ENCODE results near the gene TSFM. TPM values are rescaled to one million over a fixed set of nuclear protein-coding genes. Genes with fewer than 3 reads are reported as not detected.

TSFM gene
- total RNA-seq, 1 experiment from 2014 or later = 48.7 TPM

DNA sequence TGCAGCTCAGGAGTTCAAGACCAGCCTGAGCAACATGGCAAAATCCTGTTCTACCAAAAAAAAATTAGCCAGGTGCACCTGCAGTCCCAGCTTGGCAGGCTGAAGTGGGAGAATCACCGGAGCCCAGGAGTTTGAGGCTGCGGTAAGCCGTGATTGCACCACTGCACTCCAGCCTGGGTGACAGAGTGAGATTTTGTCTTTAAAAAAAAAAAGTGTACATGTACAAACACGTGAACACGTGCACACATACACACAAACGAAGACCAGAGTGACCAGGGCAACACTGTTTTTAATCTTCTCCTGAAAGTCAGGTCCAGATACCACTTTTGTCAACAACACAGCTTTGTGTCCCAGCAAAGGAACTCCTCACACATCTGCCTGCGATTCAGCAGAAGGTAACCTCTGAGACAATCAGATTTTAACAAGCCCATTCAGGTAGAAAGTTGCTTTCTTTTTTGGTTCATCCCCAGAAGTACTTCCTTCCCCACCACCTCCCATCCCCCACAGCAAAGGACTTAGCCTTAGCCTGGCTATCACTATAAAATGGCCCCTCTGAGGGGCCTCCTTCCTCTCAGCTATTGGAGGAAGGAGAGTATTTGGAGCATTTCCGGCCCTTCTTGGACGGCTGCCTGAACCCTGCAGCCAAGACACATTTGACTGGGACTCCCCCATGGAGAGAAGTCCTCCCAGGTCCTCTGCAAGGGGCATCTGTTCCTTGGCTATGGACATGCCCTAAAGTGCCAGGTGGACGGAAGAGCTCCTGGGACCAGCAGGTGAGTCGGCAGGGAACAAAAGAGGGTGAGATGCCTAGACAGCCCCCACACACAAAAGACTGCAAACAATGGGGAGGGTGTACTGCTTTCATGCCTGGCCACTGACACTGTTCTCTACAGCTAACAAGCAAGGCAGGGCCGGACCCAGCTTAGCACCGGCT is 54.1 kb downstream of the TSFM start (continued):
- TF ChIP-seq AR (CRISPR knock-in tag; IDR thresholded peaks at IDR 0.05) = no peak
- no peak for TF ChIP-seq FOXP1 (CRISPR knock-in tag; IDR thresholded peaks at IDR 0.05; ENCODE audit: borderline replicate concordance)
- no peak for TF ChIP-seq FOXJ3 (CRISPR knock-in tag; IDR thresholded peaks at IDR 0.05; ENCODE audit: borderline replicate concordance)
- TF ChIP-seq MLX (CRISPR knock-in tag; IDR thresholded peaks at IDR 0.05) = no peak
- no peak for TF ChIP-seq ATF2 (CRISPR knock-in tag; IDR thresholded peaks at IDR 0.05; ENCODE audit: borderline replicate concordance, low read depth)
- TF ChIP-seq, protein P1, sequence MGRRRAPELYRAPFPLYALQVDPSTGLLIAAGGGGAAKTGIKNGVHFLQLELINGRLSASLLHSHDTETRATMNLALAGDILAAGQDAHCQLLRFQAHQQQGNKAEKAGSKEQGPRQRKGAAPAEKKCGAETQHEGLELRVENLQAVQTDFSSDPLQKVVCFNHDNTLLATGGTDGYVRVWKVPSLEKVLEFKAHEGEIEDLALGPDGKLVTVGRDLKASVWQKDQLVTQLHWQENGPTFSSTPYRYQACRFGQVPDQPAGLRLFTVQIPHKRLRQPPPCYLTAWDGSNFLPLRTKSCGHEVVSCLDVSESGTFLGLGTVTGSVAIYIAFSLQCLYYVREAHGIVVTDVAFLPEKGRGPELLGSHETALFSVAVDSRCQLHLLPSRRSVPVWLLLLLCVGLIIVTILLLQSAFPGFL (CRISPR knock-in tag; IDR thresholded peaks at IDR 0.05; ENCODE audit: borderline replicate concordance) = no peak
- no peak for TF ChIP-seq E2F4 (CRISPR knock-in tag; IDR thresholded peaks at IDR 0.05; ENCODE audit: borderline replicate concordance, low read depth)
- TF ChIP-seq, protein P2, sequence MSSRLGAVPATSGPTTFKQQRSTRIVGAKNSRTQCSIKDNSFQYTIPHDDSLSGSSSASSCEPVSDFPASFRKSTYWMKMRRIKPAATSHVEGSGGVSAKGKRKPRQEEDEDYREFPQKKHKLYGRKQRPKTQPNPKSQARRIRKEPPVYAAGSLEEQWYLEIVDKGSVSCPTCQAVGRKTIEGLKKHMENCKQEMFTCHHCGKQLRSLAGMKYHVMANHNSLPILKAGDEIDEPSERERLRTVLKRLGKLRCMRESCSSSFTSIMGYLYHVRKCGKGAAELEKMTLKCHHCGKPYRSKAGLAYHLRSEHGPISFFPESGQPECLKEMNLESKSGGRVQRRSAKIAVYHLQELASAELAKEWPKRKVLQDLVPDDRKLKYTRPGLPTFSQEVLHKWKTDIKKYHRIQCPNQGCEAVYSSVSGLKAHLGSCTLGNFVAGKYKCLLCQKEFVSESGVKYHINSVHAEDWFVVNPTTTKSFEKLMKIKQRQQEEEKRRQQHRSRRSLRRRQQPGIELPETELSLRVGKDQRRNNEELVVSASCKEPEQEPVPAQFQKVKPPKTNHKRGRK (CRISPR knock-in tag; IDR thresholded peaks at IDR 0.05; ENCODE audit: borderline replicate concordance) = no peak
- TF ChIP-seq EMX1 (CRISPR knock-in tag; IDR thresholded peaks at IDR 0.05) = no peak
- TF ChIP-seq ZNF232 (CRISPR knock-in tag; IDR thresholded peaks at IDR 0.05) = no peak
- TF ChIP-seq KAT7 (CRISPR knock-in tag; IDR thresholded peaks at IDR 0.05; ENCODE audit: borderline replicate concordance) = no peak
- TF ChIP-seq TCF7 (CRISPR knock-in tag; IDR thresholded peaks at IDR 0.05; ENCODE audit: low read depth) = no peak
- no peak for TF ChIP-seq ZNF425 (CRISPR knock-in tag; conservative IDR thresholded peaks at IDR 0.05)
- TF ChIP-seq TEAD1 (CRISPR knock-in tag; IDR thresholded peaks at IDR 0.05) = no peak
- no peak for TF ChIP-seq NR3C1 (CRISPR knock-in tag; conservative IDR thresholded peaks at IDR 0.05; ENCODE audit: low read depth)
- TF ChIP-seq, protein P3, sequence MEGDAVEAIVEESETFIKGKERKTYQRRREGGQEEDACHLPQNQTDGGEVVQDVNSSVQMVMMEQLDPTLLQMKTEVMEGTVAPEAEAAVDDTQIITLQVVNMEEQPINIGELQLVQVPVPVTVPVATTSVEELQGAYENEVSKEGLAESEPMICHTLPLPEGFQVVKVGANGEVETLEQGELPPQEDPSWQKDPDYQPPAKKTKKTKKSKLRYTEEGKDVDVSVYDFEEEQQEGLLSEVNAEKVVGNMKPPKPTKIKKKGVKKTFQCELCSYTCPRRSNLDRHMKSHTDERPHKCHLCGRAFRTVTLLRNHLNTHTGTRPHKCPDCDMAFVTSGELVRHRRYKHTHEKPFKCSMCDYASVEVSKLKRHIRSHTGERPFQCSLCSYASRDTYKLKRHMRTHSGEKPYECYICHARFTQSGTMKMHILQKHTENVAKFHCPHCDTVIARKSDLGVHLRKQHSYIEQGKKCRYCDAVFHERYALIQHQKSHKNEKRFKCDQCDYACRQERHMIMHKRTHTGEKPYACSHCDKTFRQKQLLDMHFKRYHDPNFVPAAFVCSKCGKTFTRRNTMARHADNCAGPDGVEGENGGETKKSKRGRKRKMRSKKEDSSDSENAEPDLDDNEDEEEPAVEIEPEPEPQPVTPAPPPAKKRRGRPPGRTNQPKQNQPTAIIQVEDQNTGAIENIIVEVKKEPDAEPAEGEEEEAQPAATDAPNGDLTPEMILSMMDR (IDR thresholded peaks at IDR 0.05) = no peak
- TF ChIP-seq, protein P4, sequence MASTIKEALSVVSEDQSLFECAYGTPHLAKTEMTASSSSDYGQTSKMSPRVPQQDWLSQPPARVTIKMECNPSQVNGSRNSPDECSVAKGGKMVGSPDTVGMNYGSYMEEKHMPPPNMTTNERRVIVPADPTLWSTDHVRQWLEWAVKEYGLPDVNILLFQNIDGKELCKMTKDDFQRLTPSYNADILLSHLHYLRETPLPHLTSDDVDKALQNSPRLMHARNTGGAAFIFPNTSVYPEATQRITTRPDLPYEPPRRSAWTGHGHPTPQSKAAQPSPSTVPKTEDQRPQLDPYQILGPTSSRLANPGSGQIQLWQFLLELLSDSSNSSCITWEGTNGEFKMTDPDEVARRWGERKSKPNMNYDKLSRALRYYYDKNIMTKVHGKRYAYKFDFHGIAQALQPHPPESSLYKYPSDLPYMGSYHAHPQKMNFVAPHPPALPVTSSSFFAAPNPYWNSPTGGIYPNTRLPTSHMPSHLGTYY (CRISPR knock-in tag; IDR thresholded peaks at IDR 0.05) = no peak
- no peak for TF ChIP-seq HMGXB4 (CRISPR knock-in tag; IDR thresholded peaks at IDR 0.05)
- TF ChIP-seq, protein P5, sequence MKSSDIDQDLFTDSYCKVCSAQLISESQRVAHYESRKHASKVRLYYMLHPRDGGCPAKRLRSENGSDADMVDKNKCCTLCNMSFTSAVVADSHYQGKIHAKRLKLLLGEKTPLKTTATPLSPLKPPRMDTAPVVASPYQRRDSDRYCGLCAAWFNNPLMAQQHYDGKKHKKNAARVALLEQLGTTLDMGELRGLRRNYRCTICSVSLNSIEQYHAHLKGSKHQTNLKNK (CRISPR knock-in tag; IDR thresholded peaks at IDR 0.05) = no peak
